GM10266 (cell line): ENCODE results near the gene MBOAT2.

Source experiments
- DNase-seq: peaks from one replicate; pipeline ENCODE4 v3.0.0; 2012; ENCODE audit errors: extremely low spot score
- TF ChIP-seq, protein P1 (sequence below): IDR thresholded peaks from 2 replicates; pipeline ENCODE4 v1.5.1; 2012; ENCODE audit warnings: mild to moderate bottlenecking, low read depth; ENCODE audit not compliant: control insufficient read depth, insufficient read depth; ENCODE audit errors: missing control alignments

Gene MBOAT2

DNA sequence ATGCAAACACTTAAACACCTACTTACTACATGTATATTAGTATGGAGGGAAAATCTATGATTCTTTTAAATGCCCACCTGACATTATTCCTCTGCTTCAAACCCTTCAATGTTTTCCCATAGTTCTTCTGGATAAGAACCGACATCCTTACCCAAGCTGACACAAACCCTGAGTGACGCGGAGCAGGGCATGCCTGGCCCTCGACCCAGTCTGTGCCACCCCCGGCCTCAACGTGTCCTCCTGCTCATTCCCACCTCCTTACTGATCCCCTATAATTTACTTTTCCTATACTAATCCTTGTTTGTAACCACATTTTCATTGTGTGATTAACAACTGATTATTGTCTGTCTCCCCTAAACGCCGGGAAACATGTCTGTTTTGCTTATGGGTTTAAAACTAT, 183.5 kb downstream of the MBOAT2 start:
- TF ChIP-seq, protein P1, sequence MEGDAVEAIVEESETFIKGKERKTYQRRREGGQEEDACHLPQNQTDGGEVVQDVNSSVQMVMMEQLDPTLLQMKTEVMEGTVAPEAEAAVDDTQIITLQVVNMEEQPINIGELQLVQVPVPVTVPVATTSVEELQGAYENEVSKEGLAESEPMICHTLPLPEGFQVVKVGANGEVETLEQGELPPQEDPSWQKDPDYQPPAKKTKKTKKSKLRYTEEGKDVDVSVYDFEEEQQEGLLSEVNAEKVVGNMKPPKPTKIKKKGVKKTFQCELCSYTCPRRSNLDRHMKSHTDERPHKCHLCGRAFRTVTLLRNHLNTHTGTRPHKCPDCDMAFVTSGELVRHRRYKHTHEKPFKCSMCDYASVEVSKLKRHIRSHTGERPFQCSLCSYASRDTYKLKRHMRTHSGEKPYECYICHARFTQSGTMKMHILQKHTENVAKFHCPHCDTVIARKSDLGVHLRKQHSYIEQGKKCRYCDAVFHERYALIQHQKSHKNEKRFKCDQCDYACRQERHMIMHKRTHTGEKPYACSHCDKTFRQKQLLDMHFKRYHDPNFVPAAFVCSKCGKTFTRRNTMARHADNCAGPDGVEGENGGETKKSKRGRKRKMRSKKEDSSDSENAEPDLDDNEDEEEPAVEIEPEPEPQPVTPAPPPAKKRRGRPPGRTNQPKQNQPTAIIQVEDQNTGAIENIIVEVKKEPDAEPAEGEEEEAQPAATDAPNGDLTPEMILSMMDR: no peak
- DNase-seq: no peak

DNA sequence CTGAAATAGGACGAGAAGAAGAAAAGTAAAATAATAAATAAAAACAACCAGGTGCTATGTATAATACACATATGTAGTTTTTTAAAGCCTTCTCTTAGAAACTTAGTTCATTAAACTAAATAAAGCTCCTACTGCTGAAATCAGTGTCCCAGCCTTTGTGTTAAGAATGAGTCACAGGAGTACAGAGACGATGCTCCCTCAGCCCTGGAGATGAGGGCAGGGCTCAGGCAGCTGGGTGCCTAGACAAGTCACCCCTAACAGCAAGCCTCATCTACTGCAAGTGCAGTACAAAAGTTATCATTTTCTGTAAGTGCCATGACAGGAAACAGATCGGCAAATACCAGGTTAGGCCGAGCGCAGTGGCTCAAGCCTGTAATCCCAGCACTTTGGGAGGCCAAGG, 184.3 kb downstream of the MBOAT2 start:
- TF ChIP-seq, protein P1: no peak
- DNase-seq: no peak

DNA sequence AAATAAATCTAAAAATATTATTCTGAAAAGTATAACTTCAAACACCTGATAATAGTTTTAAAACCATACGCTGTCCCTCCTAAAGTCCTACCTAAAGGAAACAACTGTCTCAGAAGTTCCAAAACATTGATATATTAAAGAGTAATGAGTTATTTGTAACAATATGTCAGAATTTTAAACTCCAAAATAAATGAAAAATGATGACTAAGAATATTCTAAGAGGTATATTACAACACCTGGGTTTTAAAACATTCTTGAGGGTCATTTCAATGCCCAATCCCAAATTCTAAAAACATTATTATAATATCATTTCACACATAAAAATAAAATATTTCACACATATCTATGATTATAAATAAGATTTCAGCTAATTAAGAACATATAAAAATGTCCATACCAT, 186.3 kb downstream of the MBOAT2 start:
- TF ChIP-seq, protein P1: no peak
- no peak for DNase-seq

DNA sequence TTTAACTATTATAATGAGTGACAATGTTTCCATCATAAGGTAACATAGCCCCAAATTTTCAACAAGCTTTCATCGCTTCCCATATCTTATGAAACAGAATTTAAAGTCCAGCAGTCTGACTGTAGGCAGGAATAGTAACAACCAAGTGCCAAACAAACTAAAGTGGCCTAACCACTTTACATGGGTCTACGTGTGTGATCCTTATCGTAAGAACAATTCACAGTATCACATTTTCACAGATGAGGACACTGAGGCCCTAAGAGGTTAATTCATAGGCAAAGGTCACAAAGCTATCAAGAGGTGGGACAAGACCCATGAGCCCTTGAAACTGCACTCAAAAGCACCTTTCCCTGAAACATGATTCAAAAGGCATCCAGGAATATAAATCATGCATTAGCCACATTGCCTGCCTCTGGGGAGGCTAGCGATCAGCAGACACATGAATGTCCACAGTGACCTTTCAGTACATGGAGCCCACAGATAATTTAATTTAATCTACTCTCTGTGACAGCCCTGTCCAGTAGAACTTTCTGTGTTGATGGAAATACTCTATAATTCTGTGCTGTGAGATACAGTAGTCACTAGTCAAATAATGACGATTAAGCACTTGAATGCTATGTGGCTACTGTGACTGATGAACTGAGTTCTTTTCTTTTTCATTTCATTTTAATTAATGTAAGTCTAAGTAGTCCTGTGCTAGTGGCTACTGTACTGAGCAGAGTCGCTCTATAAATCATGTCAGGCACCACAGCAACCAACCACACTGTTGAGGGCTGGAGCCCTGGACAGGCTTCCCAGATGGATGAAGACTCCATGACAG, 196.4 kb downstream of the MBOAT2 start:
- DNase-seq: no peak
- TF ChIP-seq, protein P1: no peak

DNA sequence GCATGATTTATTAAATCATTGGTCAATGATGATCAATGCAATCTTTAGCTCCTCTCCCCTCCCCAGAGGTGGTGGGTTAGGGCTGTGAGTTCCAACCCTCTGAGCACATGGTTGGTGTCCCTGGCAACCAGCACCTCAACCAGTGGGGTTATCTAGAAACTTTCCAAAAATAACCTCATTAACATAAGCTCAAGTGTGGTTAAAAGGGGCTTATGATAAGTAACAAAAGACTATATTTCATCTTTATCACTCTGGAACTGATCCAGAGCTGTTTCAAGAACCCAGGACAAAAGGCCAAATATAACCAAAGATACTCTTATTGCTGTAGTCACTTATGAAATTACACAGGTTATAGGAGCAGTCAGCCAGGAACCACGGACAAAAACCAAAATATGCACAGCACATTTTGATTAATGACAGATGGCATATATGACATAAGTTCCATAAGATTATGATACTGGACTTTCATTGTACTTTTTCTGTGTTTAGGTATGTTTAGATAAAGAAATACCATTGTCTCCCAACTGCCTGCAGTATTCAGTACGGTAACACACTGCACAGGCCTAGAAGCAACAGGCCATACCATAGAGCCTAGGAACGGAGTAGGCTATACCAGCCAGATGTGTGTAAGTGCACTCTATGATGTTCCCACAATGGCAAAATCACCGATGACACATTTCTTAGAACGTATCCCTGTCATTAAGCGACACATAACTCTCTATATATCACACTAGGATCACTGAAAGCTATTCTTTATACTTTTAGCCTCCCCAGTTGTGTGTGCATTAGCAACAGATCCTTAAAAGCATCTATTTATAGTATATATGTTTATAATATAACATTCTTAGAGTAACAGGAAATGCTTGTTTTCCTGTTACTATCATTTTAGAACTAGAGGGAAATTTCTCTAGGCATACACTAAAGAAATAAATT, 197.9 kb downstream of the MBOAT2 start:
- DNase-seq: no peak
- TF ChIP-seq, protein P1: no peak

DNA sequence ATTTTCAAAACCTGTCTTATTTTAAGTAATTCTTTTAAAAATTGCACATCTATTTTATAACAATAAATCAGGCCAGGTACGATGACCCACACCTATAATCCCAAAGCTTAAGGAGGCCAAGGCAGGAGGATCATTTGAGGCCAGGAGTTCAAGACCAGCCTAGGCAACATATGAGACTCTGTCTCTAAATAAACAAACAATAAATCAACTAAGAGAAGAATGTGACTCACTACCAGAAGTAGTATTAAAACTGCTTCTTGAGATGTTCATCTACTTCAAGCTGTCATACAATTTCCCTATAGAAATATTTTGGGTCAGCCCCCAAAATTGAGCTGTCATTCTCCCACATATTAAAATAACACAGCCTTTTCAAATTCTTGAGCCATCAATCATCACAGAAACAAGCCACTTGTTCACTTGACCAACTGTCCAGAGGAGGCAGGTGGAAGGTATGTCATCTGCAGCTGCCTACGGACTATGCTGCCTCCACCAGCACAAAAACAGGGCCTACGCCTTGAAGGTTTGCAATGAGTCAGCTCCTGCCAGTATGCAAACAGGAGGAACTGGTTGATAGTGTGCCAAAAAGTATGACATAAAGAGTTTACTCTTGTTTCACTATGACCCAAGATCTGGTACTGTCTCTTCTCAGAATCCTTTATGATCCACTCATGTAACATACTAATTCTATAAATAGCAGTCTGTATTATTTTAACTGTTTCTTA, 199.7 kb downstream of the MBOAT2 start:
- TF ChIP-seq, protein P1: peak; percentile 46
- DNase-seq: peak; percentile 71

DNA sequence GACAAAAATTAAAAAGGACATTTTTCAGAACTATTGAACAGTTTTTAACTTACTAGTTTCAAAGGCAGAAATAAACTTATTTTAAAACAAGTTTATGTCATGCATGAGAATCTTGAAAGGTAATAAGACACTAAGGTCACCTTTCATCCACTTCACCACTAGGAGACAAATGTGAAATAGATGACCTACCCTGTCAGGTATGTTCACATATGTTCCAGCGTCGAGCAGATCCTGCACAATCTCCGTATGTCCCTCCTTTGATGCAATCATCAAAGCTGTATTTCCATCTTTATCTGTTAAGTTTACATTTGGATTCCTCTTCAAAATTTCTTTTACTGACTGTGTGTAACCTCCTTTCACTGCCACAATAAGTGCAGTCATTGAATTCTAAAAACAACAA, 200.7 kb downstream of the MBOAT2 start:
- no peak for DNase-seq
- TF ChIP-seq, protein P1: no peak
